DMS114 treated with DMSO at 0.1 percent for 48 hours (cell line): ENCODE results near the gene KCTD16.

ENCODE experiments used
- DNase-seq: peaks from one replicate; lab custom pipeline; 2025; ENCODE audit not compliant: unreplicated experiment; lab: John Stamatoyannopoulos, UW

The KCTD16 gene

GRCh38 chr5:144504929-144505577, 334.4 kb downstream of the KCTD16 start:
- no peak for DNase-seq

- no peak for DNase-seq
These were observed 340.3 kb downstream of the KCTD16 start for GRCh38 chr5:144510845-144511579.

GRCh38 chr5:144511580-144512072, 341.0 kb downstream of the KCTD16 start:
- DNase-seq = no peak

DNA sequence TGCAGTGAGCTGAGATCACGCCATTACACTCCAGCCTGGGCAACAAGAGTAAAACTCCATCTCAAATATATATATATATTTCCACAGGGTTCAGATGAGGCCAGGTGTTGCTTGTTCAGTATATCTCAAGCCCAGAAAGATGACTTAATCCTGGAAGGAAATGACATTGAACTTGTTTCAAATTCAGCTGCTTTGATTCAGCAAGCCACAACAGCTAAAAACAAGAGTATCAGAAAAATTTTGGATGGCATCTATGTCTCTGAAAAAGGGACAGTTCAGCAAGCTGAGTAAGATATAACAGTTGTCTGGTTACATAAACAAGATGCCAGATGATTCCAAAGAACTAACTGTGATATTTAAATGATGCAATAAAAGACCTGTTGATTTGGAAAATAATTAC, 352.0 kb downstream of the KCTD16 start:
- DNase-seq = no peak

GRCh38 chr5:144525000-144525399, 354.3 kb downstream of the KCTD16 start:
- no peak for DNase-seq

GRCh38 chr5:144531188-144531587, 360.5 kb downstream of the KCTD16 start:
- DNase-seq = no peak
